ENCODE results near the gene CRMP1. TPM values are rescaled to one million over a fixed set of nuclear protein-coding genes. Genes with fewer than 3 reads are reported as not detected.

Gene CRMP1
- polyA plus RNA-seq, 4 donors, result 41.4 to 54.5 (median 51.1) TPM

DNA sequence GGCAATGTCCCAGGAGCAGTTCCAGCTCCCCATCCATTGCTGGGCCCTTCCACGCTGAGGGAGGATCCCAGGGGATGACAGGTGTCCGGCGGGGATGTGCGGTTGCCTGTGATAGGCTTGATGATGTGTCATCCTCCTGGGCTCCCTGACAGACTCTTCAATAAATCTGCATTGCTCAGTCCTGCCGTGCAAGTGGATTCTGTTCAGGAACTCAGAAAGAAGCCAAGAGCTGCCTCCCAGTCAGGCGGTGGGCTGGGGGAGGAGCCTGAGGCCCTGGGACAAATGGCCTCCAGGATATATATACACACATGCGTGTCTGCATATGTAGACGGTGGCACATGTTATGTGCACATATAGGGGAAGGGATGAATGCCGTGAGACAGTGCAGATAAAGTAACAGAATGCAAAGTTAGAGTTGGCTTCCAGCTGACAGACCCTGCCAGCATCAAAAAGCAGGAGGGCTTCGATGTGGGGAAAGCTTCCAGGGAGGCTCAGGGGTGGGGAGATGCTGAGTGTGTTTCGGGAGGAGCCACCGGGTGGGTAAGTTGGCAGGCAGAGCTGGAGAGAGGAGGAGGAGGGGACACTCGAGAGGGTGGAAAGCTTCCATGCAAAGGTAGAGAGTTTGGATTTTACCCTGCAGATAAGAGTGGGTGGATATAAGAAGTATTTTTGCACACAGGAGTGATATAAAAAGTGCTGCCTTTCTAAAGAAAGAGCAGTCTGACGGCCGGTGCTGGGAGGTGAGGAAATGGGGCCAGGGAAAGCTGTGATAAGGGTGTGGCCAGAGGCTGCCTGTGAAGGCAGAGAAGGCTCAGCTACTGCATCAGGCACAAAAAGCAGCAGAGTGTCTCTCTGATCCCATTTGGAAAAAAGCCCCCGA, 28.5 kb upstream of the CRMP1 start:
- no peak for DNase-seq (ENCODE audit: low read depth in 4 of 4, low spot score in 3 of 4)

DNA sequence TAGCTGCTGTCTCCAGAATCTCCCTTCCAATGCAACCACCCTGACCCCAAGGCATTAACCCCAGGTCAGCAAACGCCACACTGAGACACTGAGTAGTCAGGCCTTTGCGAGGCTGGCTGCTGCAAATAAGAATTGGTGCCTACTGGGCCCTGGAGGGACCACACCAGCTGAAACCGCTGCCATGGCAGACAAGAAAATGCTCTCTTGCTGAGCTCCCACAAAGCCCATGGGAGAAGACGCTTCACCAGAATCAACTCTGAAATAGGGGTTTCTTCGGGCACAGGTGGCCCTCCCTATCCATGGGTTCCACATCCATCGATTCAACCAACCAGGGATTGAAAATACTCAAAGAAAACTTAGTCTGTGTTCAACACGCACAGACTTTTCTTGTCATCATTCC, 26.7 kb upstream of the CRMP1 start:
- no peak for DNase-seq (ENCODE audit: low read depth in 4 of 4, low spot score in 3 of 4)

DNA sequence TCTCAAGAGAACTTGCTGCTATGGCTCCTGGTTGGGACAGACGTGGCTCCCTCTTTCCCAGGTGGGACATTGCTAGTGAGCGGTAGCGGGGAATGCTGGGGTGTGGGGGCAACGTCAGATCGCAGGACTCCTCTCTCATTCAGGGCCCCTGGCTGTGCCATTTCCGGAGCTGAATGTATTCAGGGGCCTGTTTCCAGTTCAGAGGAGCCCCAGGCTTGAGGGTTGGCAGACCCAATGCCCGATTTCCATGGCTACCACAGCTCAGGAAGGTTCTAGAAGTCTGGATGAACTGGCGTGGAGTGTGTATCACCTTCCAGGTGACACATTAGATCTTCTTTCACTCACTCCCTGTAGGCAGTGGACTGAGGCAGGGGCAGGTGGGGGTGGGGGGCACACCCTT, 26.2 kb upstream of the CRMP1 start:
- DNase-seq (ENCODE audit: low read depth in 4 of 4, low spot score in 3 of 4), result no peak

DNA sequence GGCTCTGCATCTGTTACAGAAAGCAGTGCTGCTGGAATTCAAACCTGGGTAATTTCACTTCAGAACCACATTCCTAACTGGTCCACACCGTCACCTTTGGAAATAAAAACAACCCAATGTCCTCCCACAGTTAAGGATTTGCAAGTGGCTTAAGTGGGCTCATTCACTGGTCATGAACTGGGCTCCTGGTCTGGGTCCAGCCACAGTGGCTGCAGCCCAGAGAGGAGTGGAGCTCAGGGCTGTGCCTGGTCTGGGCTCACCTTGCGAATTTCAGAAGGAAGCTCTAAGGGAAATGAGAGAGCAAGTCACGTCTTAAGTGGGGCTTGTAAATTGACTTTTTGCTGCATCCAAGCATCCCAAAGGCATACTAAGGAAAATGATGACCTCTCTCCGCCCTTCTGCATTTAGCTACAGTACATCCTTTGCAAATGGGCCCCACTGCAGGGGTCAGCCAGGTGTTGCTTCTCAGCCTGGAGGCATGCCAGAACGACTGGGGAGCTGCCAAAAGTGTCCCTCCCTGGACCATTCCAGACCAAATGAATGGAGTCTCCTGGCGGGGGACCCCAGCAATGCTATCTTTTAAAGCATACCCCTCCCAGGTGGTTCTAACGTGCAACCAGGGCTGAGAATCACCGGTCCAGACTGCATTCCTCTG, 25.6 kb upstream of the CRMP1 start:
- DNase-seq (ENCODE audit: low read depth in 4 of 4, low spot score in 3 of 4), result no peak

DNA sequence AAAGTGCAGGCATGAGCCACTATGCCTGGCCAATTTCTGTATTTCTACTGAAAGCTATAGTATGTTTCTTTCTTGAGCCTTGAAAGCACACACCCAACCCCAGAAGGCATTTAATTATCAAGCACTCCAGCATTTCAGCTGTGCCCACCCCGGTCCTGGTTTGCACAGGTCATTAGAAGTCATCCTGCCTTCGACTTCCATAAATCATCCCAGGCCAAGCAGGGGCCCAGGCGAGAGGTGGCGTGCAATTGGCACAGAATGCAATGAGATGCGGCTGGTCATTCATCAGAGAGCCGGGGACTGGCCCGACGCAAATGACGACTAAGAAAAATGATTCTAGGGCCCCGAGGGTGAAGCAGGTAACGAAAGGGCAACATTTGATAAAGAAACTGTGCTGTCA, 24.8 kb upstream of the CRMP1 start:
- DNase-seq (ENCODE audit: low read depth in 4 of 4, low spot score in 3 of 4), result no peak

DNA sequence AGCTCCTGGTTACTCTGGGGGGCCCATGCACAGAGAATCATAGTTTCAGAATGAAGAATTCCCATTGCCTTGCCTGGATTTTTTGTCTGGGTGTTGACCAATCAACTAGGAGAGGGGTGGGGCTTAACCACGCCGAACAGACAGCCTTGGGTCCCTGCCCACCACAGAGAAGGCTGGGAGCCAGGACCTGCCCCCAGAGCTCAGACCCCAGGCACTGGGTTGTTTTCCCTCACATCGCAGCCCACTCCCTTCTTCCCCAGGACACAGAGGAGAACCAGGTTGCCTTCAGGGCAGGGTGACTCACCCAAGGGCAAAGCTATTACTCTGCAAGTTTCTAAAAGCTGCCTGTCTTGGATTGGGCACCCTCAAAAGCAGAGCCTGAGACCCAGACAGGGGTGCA, 23.3 kb upstream of the CRMP1 start:
- DNase-seq (ENCODE audit: low read depth in 4 of 4, low spot score in 3 of 4), result no peak

DNA sequence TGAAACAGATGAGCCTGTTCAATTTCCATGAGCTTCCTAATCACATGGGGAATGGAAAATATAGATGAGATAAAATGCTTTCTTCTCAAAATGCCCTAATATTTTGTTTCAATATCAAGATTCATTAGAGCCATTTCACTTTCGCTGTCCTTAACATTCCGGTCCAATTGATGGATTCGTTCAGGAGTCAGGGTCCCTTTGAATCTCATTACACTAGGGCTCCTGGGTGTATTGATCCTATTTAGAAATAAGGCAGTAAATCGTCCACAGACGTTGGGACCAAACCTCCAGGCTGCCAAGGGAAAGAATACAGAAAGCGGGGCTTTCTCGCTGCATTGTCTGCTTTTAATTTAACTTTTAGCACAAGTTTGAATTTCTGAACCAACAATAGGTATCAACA, 20.6 kb upstream of the CRMP1 start:
- no peak for DNase-seq (ENCODE audit: low read depth in 4 of 4, low spot score in 3 of 4)

DNA sequence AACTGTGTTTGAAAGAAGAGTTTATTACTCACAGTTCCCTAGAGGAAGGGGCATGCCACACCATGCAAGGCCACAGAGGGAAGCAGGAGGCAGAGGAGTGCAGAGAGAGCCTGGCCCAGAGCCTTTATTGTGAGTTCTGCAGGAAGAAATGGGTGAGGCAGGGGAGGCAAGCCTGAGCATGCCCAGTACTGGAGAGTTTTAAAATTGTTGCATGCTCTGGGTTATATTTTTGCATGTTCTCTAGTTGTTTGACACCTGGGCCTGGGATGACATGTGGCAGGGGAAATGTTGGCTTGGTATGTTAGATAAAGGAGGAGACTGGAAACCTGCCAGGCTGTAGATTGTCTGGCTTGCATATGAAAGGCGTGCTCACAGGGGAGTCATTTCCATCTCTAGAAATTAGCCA, 19.7 kb upstream of the CRMP1 start:
- no peak for DNase-seq (ENCODE audit: low read depth in 4 of 4, low spot score in 3 of 4)

DNA sequence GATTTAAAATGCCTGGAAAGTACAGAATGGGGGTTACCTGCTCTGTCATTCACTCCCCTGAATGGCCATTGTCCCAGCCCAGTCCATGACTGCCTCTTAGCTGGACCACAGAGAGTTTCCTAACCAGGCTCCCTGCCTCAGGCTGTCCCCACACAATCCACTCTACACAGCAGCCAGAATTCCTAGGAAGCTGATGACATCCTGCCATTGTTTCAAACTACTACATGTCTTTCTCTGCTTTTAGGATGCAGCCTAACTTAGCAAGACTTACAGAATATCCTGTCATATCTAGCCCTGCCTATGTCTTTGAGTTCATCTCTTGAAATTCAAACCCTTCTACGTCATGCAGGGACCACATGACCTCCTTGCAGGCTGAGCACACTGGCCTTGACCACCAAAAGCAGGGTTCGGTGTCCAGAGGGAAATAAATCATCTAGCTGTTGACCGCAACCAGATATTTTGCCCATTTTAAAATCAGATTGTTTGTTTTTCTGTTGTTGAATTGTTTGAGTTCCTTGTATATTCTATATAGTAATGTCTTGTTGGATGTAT, 16.1 kb upstream of the CRMP1 start:
- no peak for DNase-seq (ENCODE audit: low read depth in 4 of 4, low spot score in 3 of 4)

DNA sequence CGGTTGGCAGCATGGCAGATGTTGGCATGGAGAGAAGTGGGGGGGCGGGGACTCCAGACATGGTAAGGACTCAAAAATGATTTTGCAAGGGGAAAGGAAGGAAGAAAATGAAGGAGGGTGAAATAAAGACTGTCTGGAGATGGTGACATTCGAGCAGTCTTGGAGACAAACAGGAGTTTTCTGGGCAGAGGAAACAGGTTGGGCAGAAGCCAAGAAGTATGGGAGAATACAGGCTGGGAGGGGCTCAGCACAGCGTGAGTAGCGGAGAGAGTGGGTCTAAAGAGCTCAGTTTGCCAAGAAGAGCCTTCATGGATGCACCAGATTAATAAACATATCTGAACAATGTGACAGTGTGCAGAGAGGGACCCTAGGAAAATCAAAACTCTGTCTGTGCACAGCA, 13.3 kb upstream of the CRMP1 start:
- no peak for DNase-seq (ENCODE audit: low read depth in 4 of 4, low spot score in 3 of 4)

DNA sequence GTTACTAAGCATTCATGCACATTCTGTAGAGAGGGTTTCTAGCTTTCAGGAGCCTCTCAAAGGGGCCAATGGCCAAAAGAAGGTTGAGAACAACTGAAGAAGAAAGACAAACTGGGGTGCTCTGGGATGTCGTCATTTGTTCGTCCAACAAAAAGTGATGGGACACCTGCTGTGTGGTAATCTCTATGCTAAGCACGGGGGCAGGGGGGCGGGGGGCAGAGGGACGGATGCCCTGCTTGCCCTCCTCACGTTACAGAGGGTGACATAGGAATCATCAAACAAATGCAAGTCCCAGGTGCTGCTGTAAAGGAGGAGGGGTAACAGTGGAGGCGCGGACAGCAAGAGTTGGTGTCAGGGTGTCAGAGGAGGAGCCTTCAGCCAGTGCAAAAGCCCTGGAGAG, 12.8 kb upstream of the CRMP1 start:
- no peak for DNase-seq (ENCODE audit: low read depth in 4 of 4, low spot score in 3 of 4)

DNA sequence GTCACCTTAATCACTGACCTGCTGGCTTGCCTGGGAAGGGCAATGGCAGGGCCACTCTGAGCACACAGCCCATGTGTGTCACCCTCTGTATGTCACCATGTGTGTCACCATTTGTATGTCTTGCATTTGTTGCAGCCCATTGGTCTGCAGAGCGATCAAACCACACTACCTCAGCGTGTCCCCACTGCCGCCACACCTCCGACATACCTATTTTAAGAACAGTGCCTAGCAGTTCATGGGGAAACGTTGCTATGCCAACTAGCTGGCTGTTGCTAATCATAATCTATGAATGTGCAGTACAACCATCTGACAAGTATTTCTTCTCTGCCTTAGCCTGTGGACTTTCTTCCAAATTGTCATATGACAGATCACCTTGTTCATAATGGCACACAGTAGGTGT, 8.0 kb upstream of the CRMP1 start:
- DNase-seq (ENCODE audit: low read depth in 4 of 4, low spot score in 3 of 4), result no peak

DNA sequence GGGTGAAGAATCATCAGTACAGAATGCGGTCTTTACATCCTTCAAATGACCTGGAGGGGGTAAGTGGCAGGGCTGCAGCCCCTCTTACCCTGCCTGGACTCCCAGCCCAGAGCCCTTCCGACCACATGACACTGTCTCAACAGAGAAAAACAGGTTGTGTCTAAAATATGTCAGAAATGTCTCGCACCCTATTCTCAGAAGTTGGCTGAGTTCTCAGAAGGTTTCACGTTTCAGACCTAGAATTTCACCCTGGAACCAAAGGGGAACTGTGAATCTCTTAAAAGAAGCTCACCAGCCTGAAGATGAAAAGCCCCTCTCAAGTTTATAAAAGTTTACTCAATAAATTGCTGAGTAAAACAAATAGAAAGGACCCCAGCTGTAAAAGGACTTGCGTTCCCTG, 7.0 kb upstream of the CRMP1 start:
- DNase-seq (ENCODE audit: low read depth in 4 of 4, low spot score in 3 of 4), result no peak

DNA sequence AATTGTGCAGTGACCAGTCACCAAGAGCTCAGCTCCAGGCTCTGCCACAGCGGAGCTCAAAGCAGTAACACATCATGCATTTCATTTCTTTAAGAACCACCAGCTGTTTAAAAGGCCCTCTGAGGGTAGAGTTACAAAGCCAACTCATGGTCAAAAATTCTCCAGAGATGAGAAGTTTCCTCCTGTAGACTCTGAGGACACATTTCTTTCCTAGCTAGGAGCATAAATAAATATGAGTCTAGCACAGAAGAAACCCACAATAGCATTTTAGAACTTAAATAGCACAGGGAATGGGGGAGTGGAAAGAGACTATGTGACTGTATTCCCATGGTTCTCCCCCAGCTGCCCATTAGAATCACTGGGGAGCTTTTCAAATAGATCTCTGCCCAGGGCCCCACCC, 6.5 kb upstream of the CRMP1 start:
- no peak for DNase-seq (ENCODE audit: low read depth in 4 of 4, low spot score in 3 of 4)

DNA sequence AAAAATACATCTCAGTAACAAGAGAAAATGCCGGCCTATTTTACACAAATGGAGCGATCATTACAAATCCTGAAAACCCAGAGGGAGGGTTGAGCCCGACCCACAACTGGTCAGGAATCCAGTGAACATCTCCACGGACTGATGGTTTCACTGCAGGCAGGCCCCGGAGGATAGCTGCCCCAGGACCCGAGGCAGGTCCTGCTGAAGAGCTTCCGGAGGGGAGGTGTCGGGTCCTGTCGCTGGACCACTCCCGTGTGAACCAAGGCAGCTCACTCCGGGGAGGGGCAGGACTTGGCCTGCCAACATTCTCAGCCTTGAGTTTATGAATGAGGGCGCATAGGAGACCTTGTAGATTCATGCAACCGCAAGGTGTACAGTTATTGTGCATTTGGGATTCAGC, 4.8 kb upstream of the CRMP1 start:
- DNase-seq (ENCODE audit: low read depth in 4 of 4, low spot score in 3 of 4), result no peak

DNA sequence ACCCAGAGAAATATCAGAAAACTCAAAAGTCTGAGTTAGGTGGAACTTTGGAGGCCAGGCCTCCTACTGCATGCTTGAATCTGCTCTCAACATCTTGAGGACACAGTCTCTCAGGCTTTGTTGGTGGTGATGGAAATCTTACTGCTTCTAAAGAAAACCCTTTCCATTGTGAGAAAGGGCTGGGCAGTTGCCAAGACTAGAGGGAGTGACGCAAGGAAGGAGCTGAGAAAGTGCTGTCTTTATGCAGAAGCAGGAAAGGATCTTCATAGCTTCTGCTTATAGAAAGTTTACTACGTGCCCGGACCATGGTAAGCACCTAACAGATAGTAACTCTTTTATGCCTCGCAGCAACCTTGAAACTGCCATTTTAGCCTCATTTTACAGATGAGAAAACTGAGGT, 2.4 kb upstream of the CRMP1 start:
- DNase-seq (ENCODE audit: low read depth in 4 of 4, low spot score in 3 of 4), result no peak

DNA sequence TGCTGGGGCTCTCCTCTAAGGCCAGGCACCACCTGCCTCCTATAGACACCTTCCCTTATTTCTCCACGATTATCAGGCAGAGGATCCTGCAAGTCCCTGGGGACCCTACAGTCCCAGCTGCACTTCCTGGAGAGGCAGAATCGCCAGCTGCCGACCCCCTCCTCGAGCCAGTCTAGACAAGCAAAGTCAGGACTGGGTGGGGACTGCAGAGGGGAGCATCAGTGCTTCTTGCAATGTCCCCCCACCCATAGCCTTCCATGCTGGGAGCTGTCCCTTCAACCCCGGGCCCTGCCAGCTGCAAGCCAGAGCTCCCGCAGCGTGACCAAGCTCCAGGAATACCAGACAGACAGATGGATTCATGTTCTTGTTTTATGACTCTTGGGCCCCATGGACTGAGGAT, 1.4 kb upstream of the CRMP1 start:
- DNase-seq (ENCODE audit: low read depth in 4 of 4, low spot score in 3 of 4), result no peak

DNA sequence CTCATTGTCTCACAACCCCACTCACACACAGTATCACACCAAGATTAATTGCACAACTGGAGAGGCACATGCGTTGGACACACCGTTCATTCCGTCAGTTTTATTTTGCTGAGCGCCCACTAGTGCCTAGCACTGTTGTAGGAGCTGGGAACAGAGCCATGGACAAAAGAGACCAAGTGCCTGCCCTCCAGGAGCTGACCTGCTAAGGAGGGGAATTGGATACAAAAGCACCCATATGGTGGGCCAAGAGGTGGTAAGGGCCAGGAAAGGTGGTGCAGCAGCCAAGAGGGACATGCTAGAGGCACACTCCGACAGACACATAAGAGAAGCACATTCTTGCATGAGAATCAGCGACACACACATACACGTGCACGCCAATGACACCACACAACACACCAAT, 705 bp upstream of the CRMP1 start:
- no peak for DNase-seq (ENCODE audit: low read depth in 4 of 4, low spot score in 3 of 4)

DNA sequence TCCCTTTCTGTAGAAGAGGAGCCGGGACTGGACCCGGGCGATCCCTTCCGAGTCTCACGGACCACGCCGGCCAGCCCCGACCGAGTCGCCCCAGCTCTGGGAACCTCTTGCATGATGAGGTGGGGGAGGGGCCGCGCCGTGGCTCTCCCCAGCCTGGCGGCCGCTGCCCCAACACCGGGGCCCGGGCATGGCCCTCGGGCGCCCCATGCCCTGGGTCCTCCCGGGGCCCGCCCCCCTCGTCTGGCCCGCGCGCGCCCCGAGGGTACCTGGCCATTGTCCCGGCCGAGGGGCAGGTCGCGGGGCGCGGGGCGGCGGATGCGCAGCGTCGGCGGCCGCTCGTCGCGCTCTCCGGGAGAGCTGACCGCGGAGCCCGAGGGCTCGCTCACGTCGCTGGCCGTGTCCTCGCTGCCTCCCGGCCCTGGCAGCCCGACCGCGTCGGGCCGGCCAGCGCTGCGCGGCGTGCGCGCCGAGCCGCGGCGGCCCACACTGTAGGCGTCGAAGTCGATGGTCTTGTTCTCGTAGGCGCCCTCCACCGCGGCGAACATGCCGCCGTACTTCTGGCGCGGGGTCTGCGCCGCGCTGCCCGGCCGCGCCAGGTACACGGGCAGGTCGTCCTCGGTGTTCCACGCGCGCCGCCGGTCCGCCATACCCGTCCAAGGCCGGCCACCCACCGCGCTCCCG, 423 bp downstream of the CRMP1 start:
- no peak for DNase-seq (ENCODE audit: low read depth in 4 of 4, low spot score in 3 of 4)

DNA sequence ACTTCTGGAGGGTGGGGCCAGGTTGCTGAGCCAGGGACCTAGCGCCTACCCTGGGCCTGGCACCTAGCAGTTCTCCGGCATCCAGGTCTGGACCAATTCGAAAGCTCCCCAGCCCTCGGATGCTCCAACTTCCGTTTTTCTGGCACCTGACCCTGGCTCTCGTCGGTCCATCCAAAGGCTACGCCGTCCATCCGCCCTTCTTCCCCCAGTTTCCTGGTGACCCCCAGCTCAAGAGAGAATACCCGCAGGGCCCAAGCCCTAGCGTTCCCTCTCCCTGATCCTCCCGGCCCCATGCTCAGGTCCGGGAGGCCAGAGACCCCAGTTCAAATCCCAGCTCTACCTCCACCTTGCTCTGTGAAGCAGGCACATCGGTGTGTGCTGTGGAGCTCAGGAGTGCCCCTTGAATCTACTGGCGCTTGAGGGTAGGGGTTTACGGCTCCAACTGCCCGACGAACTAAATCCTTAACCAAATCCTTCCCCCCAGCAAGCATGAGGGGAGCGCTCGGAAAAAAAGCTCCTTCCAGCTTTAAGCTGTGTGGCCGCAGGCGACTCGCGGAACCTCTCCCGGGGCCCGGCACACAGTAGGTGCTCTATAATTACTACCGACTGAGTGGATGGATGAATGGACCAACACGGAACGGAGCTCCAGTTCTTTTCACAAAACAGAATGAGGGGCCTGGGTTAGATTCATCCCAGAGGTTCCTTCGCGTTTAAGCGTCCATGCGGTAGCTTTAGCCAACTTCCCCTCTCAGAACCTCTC, 1.1 kb downstream of the CRMP1 start:
- DNase-seq (ENCODE audit: low read depth in 4 of 4, low spot score in 3 of 4), result no peak

All from right renal pelvis (tissue), 4 donors.